WTC11 (cell line): ENCODE results near the gene HMGXB4. TPM values are rescaled to one million over a fixed set of nuclear protein-coding genes. Genes with fewer than 3 reads are reported as not detected.

Source experiments
- ATAC-seq: fragments of 200-7000 bp; cut with Tn5 transposase; 2 replicates; pipeline ENCODE4 v1.10.0; 2021; ENCODE audit warnings: mild to moderate bottlenecking, moderate library complexity
- CTCF ChIA-PET: fragments of 300-600 bp; sonication (Branson Sonifier 250); formaldehyde crosslinking; loops from one replicate; lab custom pipeline; 2021; ENCODE audit warnings: antibody characterized with exemption; lab: Charles Lee
- POLR2A ChIA-PET: fragments of 350-600 bp; sonication (Branson Sonifier 250); formaldehyde crosslinking; loops from one replicate; lab custom pipeline; 2021; ENCODE audit warnings: antibody characterized with exemption; lab: Charles Lee
- DNase-seq: peaks from one replicate; pipeline ENCODE4 v3.0.0; 2021; ENCODE audit warnings: low spot score
- H3K27ac Mint-ChIP-seq: 2 replicates; pipeline ENCODE4 v1.8.0; 2021; ENCODE audit warnings: mixed read lengths
- H3K27me3 Mint-ChIP-seq: 2 replicates; pipeline ENCODE4 v1.8.0; 2021; ENCODE audit warnings: low read depth, mild to moderate bottlenecking, moderate library complexity, mixed read lengths
- H3K36me3 Mint-ChIP-seq: 2 replicates; pipeline ENCODE4 v1.8.0; 2021; ENCODE audit warnings: mixed read lengths
- H3K4me1 Mint-ChIP-seq: 2 replicates; pipeline ENCODE4 v1.8.0; 2022; ENCODE audit warnings: mixed read lengths
- H3K4me3 Mint-ChIP-seq: 2 replicates; pipeline ENCODE4 v1.8.0; 2021; ENCODE audit warnings: mild to moderate bottlenecking, moderate library complexity, mixed read lengths
- H3K9me3 Mint-ChIP-seq: 2 replicates; pipeline ENCODE4 v1.8.0; 2021; ENCODE audit warnings: mixed read lengths
- AR ChIP-seq: fragments of 250-450 bp; sonication (Bioruptor Pico); IDR thresholded peaks from 2 replicates; pipeline ENCODE4 v1.9.0; 2021; ENCODE audit warnings: mild to moderate bottlenecking
- ARID4B ChIP-seq: sonication (generic); formaldehyde crosslinking; IDR thresholded peaks from 2 replicates; pipeline ENCODE4 v1.8.0; 2023; ENCODE audit warnings: missing genetic modification reagents, mild to moderate bottlenecking, borderline replicate concordance
- HMGA2 ChIP-seq: fragments of 250-450 bp; sonication (Bioruptor Pico); IDR thresholded peaks from 2 replicates; pipeline ENCODE4 v1.4.0; 2021; ENCODE audit warnings: mild to moderate bottlenecking, moderate library complexity
- JAZF1 ChIP-seq: fragments of 250-450 bp; sonication (Bioruptor Pico); IDR thresholded peaks from 2 replicates; pipeline ENCODE4 v1.9.0; 2021; ENCODE audit warnings: moderate library complexity, mild to moderate bottlenecking, inconsistent platforms
- NFATC4 ChIP-seq: fragments of 250-450 bp; sonication (Bioruptor Pico); IDR thresholded peaks from 2 replicates; pipeline ENCODE4 v1.9.0; 2021; ENCODE audit warnings: mild to moderate bottlenecking
- NFYB ChIP-seq: sonication (generic); formaldehyde crosslinking; conservative IDR thresholded peaks from 2 replicates; pipeline ENCODE4 v1.8.0; 2022; ENCODE audit warnings: low read depth, missing genetic modification reagents
- NR3C1 ChIP-seq: sonication (generic); formaldehyde crosslinking; conservative IDR thresholded peaks from 2 replicates; pipeline ENCODE4 v1.8.1; 2023; ENCODE audit warnings: low read depth, mild to moderate bottlenecking, missing genetic modification reagents
- ZBTB21 ChIP-seq: sonication (generic); formaldehyde crosslinking; IDR thresholded peaks from 2 replicates; pipeline ENCODE4 v1.8.1; 2023; ENCODE audit warnings: mild to moderate bottlenecking, missing genetic modification reagents, borderline replicate concordance
- ZBTB43 ChIP-seq: sonication (generic); formaldehyde crosslinking; IDR thresholded peaks from 2 replicates; pipeline ENCODE4 v1.8.1; 2023; ENCODE audit warnings: mild to moderate bottlenecking, missing genetic modification reagents
- ZNF423 ChIP-seq: fragments of 250-450 bp; sonication (Bioruptor Pico); IDR thresholded peaks from 2 replicates; pipeline ENCODE4 v2.1.2; 2022; ENCODE audit warnings: mild to moderate bottlenecking, moderate library complexity
- ZNF532 ChIP-seq: fragments of 250-450 bp; sonication (Bioruptor Pico); IDR thresholded peaks from 2 replicates; pipeline ENCODE4 v1.9.0; 2021; ENCODE audit warnings: mild to moderate bottlenecking, borderline replicate concordance
- ZNF671 ChIP-seq: fragments of 250-450 bp; sonication (Bioruptor Pico); IDR thresholded peaks from 2 replicates; pipeline ENCODE4 v1.8.0; 2021; ENCODE audit warnings: mild to moderate bottlenecking
- total RNA-seq: library from RNA; stranded (reverse); gene quantifications from 3 replicates; pipeline ENCODE4 v1.2.3, GENCODE V29; 2021
- TF ChIP-seq, protein P1 (sequence below): fragments of 250-450 bp; sonication (Bioruptor Pico); conservative IDR thresholded peaks from 2 replicates; pipeline ENCODE4 v1.9.0; 2021; ENCODE audit warnings: mild to moderate bottlenecking
- TF ChIP-seq, protein P2 (sequence below): sonication (generic); formaldehyde crosslinking; IDR thresholded peaks from 2 replicates; pipeline ENCODE4 v1.8.0; 2022; ENCODE audit warnings: mild to moderate bottlenecking, missing genetic modification reagents
- TF ChIP-seq, protein P3 (sequence below): sonication (generic); formaldehyde crosslinking; IDR thresholded peaks from 2 replicates; pipeline ENCODE4 v1.8.1; 2022; ENCODE audit warnings: low read depth, mild to moderate bottlenecking, moderate library complexity, missing genetic modification reagents, borderline replicate concordance

The HMGXB4 gene
- total RNA-seq, 1 experiment from 2014 or later = 42.1 TPM

GRCh38 chr22:35230417-35230816, 26.9 kb upstream of the HMGXB4 start:
- Mint-ChIP-seq H3K4me1 (peaks cover 33% of the 10 kb centered on the region), H3K36me3 (no peaks in the 10 kb centered on the region), H3K9me3 (peaks cover 7% of the 10 kb centered on the region), H3K27ac (no peak overlapping the region), H3K27me3 (peaks cover 11% of the 10 kb centered on the region), H3K4me3 (no peak overlapping the region)
- ChIA-PET CTCF (interaction anchor here (0.9 to 2.6 kb wide), 9 partner anchors 11 to 816 kb away, joined by 3 to 72 read pairs (median 5); no protein-coding TSS in a partner anchor), POLR2A (no interaction called here)
- no peak for ATAC-seq
- no peak for TF ChIP-seq ZBTB21 (CRISPR knock-in tag)
- TF ChIP-seq ZBTB43 = no peak
- no peak for TF ChIP-seq AR (CRISPR knock-in tag)
- TF ChIP-seq, protein P1, sequence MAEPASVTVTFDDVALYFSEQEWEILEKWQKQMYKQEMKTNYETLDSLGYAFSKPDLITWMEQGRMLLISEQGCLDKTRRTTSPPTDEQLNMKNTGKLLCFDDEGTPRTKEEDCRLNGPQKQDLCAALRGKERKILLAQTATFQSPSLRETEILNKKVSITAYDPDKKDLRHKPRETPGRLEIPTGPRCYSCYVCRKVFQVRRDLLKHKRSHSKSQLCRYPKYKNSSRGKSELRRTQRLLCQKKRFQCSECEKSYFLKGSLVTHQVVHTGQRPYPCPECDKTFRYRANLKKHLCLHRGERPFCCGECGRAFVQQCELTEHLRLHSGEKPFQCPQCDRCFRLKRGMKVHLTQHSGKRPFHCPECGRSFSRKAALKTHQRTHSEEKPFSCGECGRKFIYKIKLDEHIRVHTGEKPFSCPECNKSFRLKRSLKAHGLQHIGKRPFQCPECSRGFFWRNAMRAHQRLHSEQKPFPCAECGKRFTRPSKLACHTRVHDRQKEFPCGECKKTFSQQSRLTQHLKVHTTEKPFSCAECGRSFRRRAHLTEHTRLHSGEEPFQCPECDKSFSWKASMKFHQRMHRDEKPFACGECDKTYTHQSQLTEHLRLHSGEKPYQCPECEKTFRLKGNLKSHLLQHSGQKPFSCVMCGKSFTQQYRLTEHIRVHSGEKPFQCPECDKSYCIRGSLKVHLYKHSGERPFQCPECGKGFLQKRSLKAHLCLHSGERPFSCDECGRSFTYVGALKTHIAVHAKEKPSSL (CRISPR knock-in tag) = no peak
- no peak for TF ChIP-seq NR3C1 (CRISPR knock-in tag)
- no peak for TF ChIP-seq ZNF671 (CRISPR knock-in tag)
- TF ChIP-seq, protein P2, sequence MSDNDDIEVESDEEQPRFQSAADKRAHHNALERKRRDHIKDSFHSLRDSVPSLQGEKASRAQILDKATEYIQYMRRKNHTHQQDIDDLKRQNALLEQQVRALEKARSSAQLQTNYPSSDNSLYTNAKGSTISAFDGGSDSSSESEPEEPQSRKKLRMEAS (CRISPR knock-in tag) = no peak
- TF ChIP-seq HMGA2 = no peak
- TF ChIP-seq ZNF423 = no peak
- TF ChIP-seq JAZF1 = no peak
- TF ChIP-seq NFYB (CRISPR knock-in tag) = no peak
- no peak for TF ChIP-seq ZNF532 (CRISPR knock-in tag)
- TF ChIP-seq NFATC4 (CRISPR knock-in tag) = no peak
- TF ChIP-seq, protein P3, sequence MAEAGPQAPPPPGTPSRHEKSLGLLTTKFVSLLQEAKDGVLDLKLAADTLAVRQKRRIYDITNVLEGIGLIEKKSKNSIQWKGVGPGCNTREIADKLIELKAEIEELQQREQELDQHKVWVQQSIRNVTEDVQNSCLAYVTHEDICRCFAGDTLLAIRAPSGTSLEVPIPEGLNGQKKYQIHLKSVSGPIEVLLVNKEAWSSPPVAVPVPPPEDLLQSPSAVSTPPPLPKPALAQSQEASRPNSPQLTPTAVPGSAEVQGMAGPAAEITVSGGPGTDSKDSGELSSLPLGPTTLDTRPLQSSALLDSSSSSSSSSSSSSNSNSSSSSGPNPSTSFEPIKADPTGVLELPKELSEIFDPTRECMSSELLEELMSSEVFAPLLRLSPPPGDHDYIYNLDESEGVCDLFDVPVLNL (CRISPR knock-in tag) = no peak
- no peak for TF ChIP-seq ARID4B
- no peak for DNase-seq
